Ammon's horn (tissue), 1 donor: ENCODE data around the gene NRXN2.

Source experiments
- DNase-seq: peaks from one replicate; pipeline ENCODE4 v3.0.0-alpha.2; 2016; ENCODE audit warnings: low spot score

The NRXN2 gene

DNA sequence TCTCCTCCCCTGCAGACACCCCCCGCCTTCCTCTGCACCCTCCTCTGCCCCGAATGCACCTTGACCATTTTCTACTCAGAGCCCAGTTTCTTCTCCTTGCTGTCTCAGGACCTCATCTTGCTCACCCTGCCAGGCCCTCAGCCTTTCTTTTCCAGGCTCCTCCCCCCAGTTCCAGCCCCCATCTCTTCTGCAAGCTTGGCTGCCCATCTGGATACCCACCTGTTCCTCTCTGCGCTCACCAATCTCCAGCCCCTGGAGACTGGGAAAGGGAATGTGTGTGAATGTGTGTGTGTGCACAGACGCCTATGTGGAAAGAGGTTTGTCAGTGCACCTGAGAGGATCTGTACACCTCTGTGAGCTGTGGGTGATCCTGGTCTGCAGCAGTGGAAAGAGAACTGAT, 95.6 kb downstream of the NRXN2 start:
- no peak for DNase-seq

DNA sequence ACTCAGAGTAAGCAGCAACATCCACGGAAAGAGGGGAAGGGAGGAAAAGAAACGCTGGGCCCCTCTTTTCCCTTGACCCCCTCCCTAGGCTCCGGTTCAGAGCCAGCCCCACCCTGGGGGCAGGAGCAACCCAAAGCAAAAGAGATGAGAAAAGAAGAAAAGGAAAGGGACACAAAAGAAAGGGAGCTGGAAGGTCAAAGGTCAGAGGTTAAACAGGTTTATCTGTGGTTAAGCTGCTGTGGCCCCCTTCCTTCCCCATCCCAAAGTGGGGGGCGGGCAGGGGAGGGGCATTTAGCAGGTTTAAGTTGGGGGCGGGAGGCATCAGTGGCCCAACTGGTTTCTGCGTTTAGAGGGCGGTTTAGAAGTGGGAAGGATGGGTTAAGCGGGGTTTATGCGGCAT, 96.4 kb downstream of the NRXN2 start:
- DNase-seq = no peak

DNA sequence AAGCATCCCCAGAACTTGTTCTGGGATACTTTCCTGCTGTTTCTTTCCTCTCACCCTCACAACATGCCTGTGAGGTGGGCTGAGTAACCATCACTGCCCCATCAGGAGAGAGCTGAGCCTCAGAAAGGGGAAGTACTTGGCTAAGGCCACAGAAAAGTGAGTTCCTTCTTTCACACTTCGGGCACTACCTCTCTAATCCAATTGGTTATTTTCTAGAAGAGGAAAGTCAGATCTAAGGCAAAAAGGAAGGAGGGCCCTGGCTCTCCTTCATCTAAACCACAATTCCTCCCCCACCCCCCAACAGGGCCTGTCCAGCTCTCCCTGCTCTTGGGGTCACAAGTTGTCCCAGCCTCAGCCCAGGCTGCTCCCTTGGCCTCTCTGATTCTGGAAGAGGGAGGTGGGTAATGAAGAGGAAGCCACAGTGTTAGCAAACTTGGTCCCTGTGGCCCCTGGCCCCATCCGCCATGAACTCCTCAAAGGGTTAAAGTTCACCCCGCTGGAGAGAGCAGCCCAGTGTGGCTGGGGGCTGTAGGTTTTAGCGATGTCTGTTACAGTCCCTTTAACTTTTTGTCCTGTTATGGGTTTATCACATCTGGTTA, 98.0 kb downstream of the NRXN2 start:
- DNase-seq = peak; percentile 53

DNA sequence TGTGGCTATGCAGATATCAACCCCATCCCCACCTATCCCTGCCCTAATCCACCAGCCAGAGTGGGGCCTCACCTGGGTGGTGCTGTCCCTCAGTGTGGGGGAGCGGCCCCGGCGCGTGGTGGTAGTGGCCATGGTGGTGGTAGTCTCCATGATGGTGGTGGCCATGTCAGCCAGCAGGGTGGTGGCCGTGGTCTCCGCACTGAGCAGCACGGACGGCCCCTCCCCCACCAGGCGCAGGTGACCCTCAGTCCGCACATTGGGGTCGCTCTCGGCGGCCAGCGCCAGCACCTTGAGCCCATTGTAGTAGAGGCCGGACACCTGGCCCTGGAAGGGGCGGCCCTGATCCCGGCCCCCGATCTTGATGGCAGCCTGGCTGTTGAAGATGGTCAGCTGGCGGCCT, 100.3 kb downstream of the NRXN2 start:
- DNase-seq = no peak

DNA sequence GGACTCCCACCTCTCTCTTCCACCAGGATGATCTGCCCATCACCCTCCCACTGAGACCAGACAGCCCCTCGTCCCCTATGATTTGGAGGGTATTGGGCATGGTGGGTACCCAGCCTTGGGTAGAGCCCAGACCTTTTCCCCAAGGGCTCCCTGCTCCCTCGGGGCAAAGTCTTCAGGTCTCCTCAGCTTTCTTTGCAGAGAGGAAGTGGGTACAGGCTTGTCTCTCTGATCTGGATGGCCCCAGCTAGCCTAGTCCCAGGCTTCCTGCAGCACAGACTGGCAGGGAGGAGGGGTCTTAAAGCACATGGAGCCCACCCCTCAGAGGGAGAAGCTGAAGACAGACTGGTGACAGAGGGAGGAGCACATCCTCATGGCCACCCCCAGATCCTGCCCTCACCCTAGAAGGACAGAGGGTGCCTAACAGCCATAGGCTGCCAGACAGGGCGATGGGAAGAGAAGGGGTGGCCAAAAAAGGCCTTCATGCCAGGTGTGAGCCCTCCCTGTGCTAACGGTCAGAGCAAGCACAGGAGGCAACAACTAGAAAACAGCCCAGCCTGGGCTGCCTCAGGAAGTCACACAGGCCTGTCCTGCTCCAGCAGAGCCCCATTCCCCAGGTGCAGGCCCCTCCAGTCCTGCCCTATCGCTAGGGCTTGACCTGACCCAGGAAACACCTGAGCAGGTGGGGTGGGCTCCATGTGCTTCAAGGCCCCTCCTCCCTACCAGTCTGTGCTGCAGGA, 101.5 kb downstream of the NRXN2 start:
- DNase-seq = no peak

DNA sequence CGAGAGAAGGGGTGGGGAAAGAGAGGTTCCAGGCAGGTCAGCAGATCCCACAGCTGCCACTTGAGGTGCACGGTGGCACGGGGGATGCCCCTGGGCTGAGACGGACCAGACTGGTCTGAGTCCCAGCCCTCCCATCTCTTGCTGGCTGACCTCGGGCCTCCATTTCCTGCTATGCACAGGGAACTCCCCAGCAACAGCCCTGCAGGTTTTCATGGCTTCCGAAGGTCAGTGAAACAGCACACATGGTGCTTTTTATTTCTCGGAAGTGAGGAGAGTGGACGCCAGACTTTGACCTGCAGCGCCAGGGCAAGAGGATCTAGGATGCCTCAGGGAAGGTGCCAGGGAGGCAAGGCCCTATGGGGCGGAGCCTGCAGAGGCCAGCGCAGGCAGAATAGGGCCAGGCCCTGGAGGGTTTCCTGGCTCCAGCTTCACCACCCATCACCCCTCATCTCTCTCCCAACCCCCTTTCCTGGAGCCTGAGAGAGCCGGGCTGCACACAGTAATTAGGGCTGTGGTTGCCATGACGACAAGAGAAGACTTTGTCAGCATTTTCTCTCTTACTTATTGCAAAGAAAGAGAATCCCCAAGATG, 102.5 kb downstream of the NRXN2 start:
- peak; percentile 75 for DNase-seq

DNA sequence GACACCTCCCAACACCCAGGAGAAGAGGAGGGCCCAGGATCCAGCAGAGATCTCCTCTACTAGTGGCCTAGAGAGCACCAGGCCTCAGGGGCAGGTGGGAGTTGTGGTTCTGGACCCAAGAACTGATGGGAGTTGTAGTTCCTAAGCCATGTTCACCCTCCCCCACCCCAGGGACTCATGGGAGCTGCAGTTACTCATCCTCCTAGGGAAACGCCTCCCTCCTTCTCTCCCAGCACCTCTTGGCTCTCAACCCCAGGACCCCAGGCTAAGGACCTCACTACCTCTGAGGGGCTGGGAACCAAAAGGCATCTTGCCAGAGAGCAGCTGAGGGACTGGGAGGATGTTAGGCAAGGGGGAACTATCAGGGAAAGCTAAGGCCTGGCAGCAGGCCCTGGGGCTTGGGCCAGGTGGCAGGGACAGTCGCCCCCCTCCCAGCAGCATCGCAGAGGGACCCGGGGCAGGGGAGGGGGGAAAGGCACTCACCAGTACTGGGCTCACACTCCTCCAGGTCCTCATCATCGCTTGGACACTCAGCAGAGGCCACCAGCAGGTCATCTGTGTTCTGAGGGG, 103.1 kb downstream of the NRXN2 start:
- DNase-seq = peak; percentile 77

DNA sequence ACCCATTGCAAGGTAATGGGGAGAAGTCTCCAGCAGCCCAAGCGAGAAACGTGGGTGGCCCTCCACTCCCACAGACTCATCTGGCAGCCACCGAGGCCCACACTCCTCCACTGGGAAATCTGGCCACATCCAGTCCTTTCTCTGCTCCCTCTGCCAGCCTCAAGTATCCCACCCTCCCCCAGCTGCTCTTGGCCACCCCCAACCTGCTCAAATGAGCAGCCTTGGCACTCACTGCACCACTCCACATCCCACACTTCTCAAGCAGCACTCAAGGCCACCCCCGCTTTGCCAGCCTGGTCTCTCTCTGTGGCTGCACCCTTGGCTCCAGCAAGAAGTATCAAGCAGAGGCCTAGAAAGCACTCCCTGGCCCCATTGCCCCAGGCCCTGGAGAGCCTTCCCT, 103.8 kb downstream of the NRXN2 start:
- peak; percentile 57 for DNase-seq

DNA sequence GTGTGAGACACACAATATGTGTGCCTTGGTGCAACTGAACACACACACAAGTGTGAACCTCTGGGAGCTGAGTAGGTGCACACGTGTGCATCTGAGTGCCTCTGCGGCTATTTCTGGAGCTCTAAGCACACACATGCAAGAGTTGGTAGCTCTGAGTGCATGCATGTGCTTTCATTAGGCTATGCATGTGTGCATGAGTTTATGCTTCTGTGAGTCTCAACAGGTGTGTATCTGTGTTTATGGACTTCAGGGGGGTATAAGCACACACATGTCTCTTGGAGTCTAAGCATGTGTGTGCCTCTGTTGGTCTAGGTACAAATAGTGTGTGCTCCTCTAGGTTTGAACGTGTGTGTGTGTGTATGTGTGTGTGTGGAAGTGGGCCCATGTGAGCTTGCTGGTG, 106.2 kb downstream of the NRXN2 start:
- DNase-seq = no peak

DNA sequence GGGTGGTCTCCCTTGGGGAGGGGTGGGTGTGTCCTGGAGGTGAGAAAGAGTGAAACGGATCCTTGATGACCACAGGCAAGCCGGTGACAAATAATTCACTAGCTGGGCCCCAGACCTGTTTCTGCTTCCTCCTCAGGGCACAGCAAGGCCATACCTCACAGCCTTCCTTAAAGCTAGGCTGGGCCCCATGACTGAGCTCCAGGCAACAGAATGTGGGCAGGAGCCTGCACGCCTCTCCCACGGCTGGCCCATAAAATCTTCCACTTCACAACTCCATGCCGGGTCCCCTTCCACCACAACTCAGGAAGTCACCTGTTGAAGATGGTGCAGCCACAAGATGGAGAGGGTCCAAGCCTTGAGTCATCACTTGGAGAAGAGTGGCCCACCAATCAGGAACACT, 108.1 kb downstream of the NRXN2 start:
- DNase-seq = no peak

DNA sequence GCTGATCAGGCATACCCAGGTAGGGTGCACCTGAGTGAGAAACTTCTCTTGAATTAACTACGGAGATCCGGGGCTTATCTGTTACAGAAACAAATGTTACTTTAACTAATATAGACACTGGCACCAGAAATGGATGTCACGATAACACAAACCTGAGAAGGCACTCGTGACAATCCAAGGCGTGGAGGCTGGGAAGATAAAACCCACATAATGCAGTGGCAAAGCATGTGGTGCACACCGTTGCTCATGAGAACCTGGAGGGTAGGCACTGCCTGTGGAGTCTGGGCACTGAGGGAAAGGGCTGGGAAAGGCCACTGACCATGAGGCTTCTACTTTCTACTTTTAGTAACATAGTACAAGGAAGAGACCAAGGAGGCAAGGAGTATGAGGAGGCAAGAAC, 109.3 kb downstream of the NRXN2 start:
- no peak for DNase-seq

DNA sequence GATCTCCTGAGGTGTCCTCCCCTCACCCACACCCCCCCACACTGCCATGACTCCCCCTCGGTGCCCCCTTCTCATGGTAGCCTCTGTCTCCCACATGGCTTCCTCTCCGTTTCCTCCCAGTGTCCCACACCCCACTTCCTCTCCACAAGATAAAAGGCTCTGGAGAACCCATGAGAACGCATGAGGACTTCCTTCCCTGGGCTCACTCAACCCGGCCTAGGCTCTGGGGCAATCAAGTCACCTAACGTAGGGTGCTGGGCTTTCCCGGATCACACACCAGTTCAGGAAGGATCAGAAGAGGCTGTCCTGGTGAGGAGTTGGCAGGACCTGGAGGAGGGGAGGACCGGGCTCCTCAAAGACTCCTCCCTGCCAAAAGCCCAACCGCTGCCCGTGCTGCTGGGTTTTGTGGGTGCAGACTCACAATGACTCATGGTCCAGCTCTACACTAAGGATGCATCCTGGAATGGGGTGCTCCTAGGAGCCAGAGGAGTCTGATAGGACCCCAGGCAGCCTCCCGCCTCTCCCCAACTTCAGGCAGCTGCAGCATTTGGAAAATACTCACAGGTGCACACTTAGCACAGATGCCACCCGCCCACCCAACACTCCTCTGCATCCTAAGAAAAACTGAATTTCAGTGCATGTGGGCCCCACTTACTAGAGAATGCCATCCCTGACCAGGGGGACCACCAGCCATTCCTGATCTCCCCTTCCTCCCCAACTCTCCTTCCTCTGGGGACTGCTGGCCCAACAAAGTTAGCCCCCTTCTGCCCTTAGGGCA, 110.9 kb downstream of the NRXN2 start:
- no peak for DNase-seq

DNA sequence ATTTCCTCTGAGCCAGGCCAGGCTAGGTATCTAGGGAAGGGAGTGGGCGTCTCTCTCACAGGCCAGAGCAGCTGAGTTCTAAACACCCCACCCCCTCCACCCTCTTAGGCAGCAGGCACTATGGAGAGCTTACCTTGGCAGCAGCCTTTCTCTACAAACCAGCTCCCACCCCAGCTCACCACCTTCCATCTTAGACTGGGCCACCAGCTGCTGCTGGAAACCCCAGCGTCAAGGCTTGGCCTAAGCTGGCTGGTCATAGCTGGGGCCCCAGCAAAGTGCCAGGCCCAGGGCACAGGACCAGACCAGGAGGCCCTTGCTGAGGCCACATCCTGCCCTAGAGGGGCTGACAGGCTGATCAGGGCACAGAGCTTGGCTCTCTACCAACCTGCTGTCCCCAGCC, 111.8 kb downstream of the NRXN2 start:
- DNase-seq = no peak

DNA sequence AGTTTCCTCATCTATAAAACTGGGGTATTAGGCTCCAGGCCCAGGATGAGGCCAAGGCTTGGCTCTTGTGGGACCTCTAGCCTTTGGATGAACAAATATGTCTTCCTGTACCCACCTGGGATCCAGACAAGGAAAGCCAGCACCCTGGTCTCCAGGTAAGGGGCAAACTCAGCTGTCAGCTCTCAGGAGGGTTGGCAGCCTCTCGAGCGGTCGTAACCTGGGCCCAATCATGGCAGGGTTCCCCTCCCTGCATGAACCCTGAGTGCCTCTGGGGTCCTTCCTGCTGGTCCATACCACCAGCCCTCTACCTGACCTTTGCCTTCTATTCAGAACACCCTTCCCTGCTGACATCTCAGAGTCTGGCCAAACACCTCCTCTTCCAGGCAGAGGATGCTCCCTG, 112.4 kb downstream of the NRXN2 start:
- no peak for DNase-seq

DNA sequence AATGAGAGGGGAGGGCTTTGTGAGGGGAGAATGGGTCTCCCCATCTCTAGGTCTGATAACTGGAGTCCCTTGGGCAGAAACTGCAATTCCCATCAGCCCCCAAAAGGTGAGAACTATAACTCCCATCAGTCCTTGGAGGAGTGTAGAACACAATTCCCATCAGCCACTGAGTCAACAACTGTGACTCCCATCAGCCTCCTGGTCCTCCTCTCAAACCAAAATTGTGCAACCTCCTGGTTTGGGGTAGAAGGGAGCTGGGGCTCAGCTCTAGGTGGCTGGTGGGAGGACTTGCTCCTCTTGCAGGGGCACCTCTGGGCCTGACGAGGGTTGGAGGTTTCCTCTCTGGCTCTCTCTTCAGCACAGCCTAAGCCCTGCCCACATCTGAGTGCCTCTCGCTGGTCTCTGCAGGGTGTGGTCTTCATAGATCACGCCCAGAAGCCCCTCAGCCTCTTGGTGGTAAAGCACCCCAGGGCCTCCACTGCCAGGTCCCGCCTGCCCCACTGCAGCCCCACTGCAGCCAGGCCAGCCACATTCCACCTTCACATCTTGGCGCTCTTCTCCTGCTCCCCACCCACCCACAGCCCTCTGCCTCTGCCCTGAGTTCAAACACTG, 113.5 kb downstream of the NRXN2 start:
- peak; percentile 20 for DNase-seq

DNA sequence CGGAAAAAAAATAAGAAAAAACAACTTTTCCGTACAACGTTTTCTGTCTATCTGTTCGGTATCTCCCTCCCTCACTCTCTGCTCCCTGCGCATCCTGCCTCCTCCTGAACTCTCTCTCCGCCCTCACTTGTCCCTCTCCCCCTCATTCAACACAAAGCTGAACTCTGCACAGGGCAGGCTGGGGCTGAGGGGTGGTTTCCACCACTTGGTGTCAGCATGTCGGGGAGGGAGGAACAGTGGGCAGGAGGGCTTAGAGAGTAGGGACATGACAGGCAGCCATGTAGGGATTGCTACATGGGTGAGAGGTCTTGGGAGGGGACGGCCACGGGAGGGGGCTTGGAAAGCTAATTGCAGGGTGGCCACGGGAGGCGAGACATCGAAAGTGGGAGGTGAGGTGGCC, 114.4 kb downstream of the NRXN2 start:
- no peak for DNase-seq

DNA sequence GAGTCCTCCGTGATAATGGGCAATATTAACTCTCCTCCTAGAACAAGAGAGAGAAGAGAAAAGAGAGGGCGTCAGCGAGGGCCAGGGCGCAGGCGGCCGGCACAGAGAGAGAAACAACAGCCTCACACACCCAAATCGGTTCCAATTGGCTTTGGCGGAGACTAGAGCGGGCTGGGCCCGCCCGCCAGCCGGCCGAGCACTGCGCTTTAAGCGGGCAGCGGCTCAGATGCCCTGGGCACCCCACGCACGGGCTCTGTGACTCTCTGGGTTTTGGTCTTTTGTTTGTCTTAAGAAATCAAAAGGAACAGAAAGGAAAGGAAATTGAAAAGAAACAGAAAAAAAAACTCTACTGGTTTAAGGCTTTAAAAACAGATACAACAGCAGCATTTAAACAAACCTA, 115.0 kb downstream of the NRXN2 start:
- DNase-seq = peak; percentile 35

DNA sequence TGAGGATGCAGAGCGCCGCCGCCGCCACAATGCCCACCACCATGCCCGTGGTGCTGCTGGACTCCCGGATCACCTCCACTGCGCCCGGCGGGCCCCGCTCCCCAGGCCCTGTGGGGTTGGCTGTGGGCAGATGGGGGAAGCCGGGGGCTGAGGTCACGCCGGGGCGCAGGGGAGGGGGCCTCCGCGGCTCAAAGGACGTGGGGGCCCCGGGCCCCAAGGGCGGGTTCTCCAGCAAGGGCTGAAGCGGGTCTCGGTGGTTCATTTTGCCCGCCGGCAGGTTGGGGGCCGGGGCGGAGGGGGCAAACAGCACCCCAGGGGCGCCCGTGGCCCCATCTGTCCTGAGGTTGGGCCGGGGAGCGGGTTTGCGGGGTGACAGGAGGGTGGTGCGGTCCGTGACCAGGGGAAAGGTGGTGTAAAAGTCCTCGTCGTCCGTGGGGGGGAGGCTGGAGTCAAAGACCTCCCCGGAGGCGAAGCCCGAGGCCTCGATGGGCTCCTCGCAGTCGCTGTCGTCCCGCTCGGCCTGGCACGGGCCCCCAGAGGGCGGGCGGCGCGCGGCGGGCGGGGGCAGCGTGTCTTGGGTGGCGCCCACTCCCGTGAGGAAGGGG, 115.5 kb downstream of the NRXN2 start:
- no peak for DNase-seq

DNA sequence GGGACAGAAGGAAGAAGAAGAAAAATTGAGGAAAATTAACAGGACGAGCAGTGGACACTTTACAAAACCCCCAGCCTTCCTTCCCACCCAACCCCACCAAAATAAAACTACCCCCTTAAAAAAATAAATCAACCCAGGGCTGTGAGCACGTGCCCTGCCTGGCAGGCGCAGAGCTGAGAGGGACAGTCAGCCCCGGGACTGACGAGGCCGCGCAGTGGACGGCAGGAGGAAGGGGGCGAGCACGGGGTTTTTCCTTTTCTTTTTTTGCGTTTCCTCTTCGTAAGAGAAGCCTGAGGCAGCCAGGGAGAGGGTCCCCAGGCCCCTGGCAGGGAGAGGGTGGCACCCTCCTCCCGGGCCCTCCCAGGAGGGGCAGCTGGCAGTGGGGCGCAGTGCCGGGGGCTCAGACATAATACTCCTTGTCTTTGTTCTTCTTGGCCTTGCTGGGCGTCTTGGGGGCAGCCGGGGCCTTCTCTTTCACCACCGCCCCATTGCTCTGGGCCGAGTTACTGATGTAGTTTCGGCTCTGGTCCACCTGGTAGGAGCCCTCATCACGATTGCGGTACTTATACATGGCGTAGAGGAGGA, 116.1 kb downstream of the NRXN2 start:
- no peak for DNase-seq

DNA sequence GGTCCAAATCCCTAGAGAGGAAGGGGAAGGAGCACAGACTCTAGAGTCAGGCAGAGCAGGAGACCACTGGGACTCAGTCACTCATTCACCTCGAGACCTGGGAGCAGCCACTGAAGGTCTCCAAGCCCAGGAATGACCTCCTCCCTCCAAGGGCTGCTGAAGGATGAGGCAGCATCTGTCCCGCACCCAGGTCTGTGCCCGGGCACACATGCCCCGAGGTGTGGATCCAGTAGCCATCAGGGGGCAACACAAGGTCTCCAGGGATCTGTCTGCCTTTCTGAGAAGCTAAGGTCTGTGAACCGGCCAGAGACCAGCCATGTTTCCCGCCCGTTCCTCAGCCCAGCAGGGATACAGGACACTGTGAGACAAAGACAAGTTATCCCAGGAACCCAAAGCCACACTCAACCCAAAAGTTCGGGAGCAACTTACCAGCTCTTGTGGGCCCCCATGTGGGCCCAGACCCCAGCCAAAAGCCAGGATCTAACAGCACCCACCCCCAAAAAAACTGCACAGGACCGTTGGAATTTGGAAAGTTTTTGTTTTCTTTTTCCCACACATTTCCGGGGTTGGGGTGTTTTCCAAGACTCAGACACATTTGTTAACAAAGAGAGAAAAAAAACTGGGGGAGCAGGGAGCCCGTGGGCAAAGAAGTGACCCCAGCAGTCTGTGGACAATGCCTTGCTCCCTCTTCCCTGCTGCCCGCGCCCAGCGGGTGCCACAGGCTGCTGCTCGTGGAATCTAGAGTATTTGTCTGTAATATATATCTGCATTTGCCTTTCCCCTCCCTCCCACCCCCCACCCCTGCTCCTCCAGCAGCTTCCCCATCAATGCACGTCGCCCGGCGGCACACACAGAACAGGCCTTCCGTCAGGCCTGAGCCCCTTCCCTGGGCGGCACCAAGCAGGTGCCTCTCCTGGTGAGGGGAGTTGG, 117.1 kb downstream of the NRXN2 start:
- no peak for DNase-seq
